ENCODE measurements around the gene WASF3. TPM values are rescaled to one million over a fixed set of nuclear protein-coding genes. Genes with fewer than 3 reads are reported as not detected.

WASF3 gene
- total and polyA plus RNA-seq, 2 of the 13 experiments (the other 11 are each of a cell fraction or from before 2014, with no cell fraction given) = 10.4 to 17.2 TPM

GRCh38 chr13:26513931-26514330 lies 43.6 kb upstream of the WASF3 start:
- DNase-seq (ENCODE audit: low spot score) (no peak), FAIRE-seq (no peak), ATAC-seq (no peak)
- POLR2A ChIA-PET = no interaction called here
- Histone ChIP-seq H2AFZ (ENCODE audit: low read length) (no peak overlapping the region), H3K27ac (ENCODE audit: extremely low read length, insufficient read depth, low read length) (no peak overlapping the region), H3K9me3 (ENCODE audit: low read length) (peaks cover 10% of the 10 kb centered on the region), H3K4me3 (replicated peaks in 1 of 3; ENCODE audit: insufficient read depth in 1 of 3, low read depth in 2 of 3, low read length in 3 of 3) (no peak overlapping the region), H3K4me2 (ENCODE audit: low read depth, low read length) (no peak overlapping the region), H3K36me3 (replicated peaks in 1 of 2; ENCODE audit: control insufficient read depth in 1 of 2, insufficient read depth in 2 of 2, low read length in 2 of 2) (no peaks in the 10 kb centered on the region), H3K9ac (ENCODE audit: insufficient read depth, low read depth, low read length) (no peak overlapping the region), H3K79me2 (ENCODE audit: insufficient read depth, low read length) (no peaks in the 10 kb centered on the region), H3K27me3 (ENCODE audit: control insufficient read depth in 1 of 2, insufficient read depth in 2 of 2, low read length in 2 of 2) (peaks cover 0 to 6% of the 10 kb centered on the region in 2 experiments; a peak in 1 of 5 replicates), H3K4me1 (ENCODE audit: insufficient read depth, low read length) (no peaks in the 10 kb centered on the region), H4K20me1 (ENCODE audit: insufficient read depth, low read length) (no peaks in the 10 kb centered on the region)
- WGBS (ENCODE audit: low lambda C conversion rate) = 32% methylated on average over 6 of the region's 6 CpGs
- no TSS peak for BruUV-seq (replicated peaks)
- CTCF ChIA-PET (ENCODE audit: low intra/inter-chr PET ratio, low total read pairs) = no interaction called here
- intact Hi-C loops (cut with micrococcal nuclease; ENCODE audit: unreplicated experiment) (no loop called here), in situ Hi-C loops (cut with HindIII; ENCODE audit: extremely low pct_ligation_motif_present, low pct_unique_long_range_greater_than_20kb) (no loop called here)
- TF ChIP-seq ZNF343 (CRISPR knock-in tag; IDR thresholded peaks at IDR 0.05) = no peak
- TF ChIP-seq CREB1 (IDR thresholded peaks at IDR 0.05) = no peak
- TF ChIP-seq CREB1 (CRISPR knock-in tag; IDR thresholded peaks at IDR 0.05) = no peak
- no peak for TF ChIP-seq MXI1 (IDR thresholded peaks at IDR 0.05; ENCODE audit: borderline replicate concordance, low read depth, low read length)
- TF ChIP-seq ZNF652 (CRISPR knock-in tag; IDR thresholded peaks at IDR 0.05; ENCODE audit: borderline replicate concordance, low read depth) = no peak
- no peak for TF ChIP-seq KMT2A (CRISPR knock-in tag; IDR thresholded peaks at IDR 0.05)
- no peak for TF ChIP-seq FOSL2 (CRISPR knock-in tag; IDR thresholded peaks at IDR 0.05)
- TF ChIP-seq ELK4 (CRISPR knock-in tag; IDR thresholded peaks at IDR 0.05; ENCODE audit: borderline replicate concordance) = no peak
- no peak for TF ChIP-seq ZNF234 (CRISPR knock-in tag; conservative IDR thresholded peaks at IDR 0.05)
- TF ChIP-seq RAD21 (CRISPR knock-in tag; IDR thresholded peaks at IDR 0.05) = no peak
- TF ChIP-seq SETDB1 (CRISPR knock-in tag; IDR thresholded peaks at IDR 0.05; ENCODE audit: borderline replicate concordance) = no peak
- TF ChIP-seq TBX3 (IDR thresholded peaks at IDR 0.05; ENCODE audit: borderline replicate concordance) = no peak
- TF ChIP-seq BRF2 (CRISPR knock-in tag; IDR thresholded peaks at IDR 0.05) = no peak
- no peak for TF ChIP-seq ZNF83 (CRISPR knock-in tag; IDR thresholded peaks at IDR 0.05; ENCODE audit: borderline replicate concordance)

All from HepG2 (cell line).